Measurements from ENCODE around the gene SLC39A5. TPM values are rescaled to one million over a fixed set of nuclear protein-coding genes. Genes with fewer than 3 reads are reported as not detected.

SLC39A5 gene
- total and polyA plus RNA-seq, 2 of the 13 experiments (the other 11 are each of a cell fraction or from before 2014, with no cell fraction given) = 59.7 to 101 TPM

DNA sequence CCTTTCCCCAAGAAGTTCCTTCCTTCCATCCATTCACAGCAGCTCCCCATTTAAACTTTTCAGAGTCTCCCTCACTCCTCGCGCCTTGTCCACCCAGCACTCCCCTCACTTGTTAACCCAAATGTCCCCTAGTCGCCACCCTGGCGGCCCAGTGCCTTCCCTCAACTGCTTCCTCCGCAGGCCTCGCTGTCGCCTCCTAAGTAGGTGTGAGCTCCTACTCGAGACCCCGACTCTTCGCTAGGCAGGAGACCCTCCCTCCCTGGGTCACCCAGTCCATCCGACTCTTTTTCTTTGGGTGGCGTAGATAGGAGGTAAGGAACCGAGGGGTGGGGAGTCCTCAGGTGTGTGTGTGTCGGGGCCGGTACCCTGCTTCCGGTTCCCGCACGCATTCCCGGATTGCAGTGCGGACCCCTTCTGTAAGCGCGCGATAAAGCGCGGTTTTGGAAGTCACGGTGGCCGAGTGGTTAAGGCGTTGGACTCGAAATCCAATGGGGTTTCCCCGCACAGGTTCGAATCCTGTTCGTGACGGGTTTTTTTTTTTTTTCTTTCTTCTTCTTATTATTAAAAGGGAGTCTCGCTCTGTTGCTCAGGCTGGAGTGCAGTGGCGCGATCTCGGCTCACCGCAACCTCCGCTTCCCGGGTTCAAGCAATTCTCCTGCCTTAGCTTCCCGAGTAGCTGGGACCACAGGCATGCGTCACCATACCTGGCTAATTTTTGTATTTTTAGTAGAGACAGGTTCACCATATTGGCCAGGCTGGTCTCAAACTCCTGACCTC lies 39.7 kb upstream of the SLC39A5 start (continued):
- TF ChIP-seq PHF5A (CRISPR knock-in tag; IDR thresholded peaks at IDR 0.05; ENCODE audit: low read depth, unreplicated experiment) (no peak), ESRRA (CRISPR knock-in tag; IDR thresholded peaks at IDR 0.05; ENCODE audit: low read depth) (0 out of 2 replicates have a peak, but pooled peaks have one; percentile 26), ZNF282 (IDR thresholded peaks at IDR 0.05; ENCODE audit: partially characterized antibody) (no peak), PRDM4 (CRISPR knock-in tag; IDR thresholded peaks at IDR 0.05; ENCODE audit: borderline replicate concordance) (no peak), TBL1XR1 (IDR thresholded peaks at IDR 0.05; ENCODE audit: borderline replicate concordance, low read length, partially characterized antibody) (no peak), ZNF781 (CRISPR knock-in tag; IDR thresholded peaks at IDR 0.05; ENCODE audit: borderline replicate concordance, not compliant biosample characterization) (peak; percentile 90), ZNF232 (CRISPR knock-in tag; IDR thresholded peaks at IDR 0.05; ENCODE audit: borderline replicate concordance) (no peak), ZNF225 (CRISPR knock-in tag; IDR thresholded peaks at IDR 0.05) (0 out of 2 replicates have a peak, but pooled peaks have one; percentile 71), SMAD9 (CRISPR knock-in tag; IDR thresholded peaks at IDR 0.05) (no peak), ATF7 (IDR thresholded peaks at IDR 0.05) (no peak), ATF7 (CRISPR knock-in tag; IDR thresholded peaks at IDR 0.05) (no peak), POLR2AphosphoS2 (IDR thresholded peaks at IDR 0.05; ENCODE audit: low read depth, low read length) (no peak), ZNF33B (CRISPR knock-in tag; IDR thresholded peaks at IDR 0.05) (0 out of 2 replicates have a peak, but pooled peaks have one; percentile 18), HOXA5 (CRISPR knock-in tag; IDR thresholded peaks at IDR 0.05) (peak; percentile 76), DMAP1 (CRISPR knock-in tag; IDR thresholded peaks at IDR 0.05) (0 out of 2 replicates have a peak, but pooled peaks have one; percentile 40), TBX3 (IDR thresholded peaks at IDR 0.05; ENCODE audit: borderline replicate concordance) (no peak), ZNF792 (CRISPR knock-in tag; IDR thresholded peaks at IDR 0.05) (no peak), REL (CRISPR knock-in tag; conservative IDR thresholded peaks at IDR 0.05) (no peak), MIXL1 (CRISPR knock-in tag; IDR thresholded peaks at IDR 0.05) (no peak), KAT7 (CRISPR knock-in tag; IDR thresholded peaks at IDR 0.05; ENCODE audit: borderline replicate concordance) (peak; percentile 26; the same call in 1 of the 2 replicates), ZNF337 (CRISPR knock-in tag; IDR thresholded peaks at IDR 0.05; ENCODE audit: borderline replicate concordance, low read depth) (peak; percentile 61; the same call in 1 of the 2 replicates)
- TF ChIP-seq, protein P1, sequence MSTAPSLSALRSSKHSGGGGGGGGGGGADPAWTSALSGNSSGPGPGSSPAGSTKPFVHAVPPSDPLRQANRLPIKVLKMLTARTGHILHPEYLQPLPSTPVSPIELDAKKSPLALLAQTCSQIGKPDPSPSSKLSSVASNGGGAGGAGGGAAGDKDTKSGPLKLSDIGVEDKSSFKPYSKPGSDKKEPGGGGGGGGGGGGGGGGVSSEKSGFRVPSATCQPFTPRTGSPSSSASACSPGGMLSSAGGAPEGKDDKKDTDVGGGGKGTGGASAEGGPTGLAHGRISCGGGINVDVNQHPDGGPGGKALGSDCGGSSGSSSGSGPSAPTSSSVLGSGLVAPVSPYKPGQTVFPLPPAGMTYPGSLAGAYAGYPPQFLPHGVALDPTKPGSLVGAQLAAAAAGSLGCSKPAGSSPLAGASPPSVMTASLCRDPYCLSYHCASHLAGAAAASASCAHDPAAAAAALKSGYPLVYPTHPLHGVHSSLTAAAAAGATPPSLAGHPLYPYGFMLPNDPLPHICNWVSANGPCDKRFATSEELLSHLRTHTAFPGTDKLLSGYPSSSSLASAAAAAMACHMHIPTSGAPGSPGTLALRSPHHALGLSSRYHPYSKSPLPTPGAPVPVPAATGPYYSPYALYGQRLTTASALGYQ (CRISPR knock-in tag; IDR thresholded peaks at IDR 0.05) = 0 out of 2 replicates have a peak, but pooled peaks have one; percentile 34
- TF ChIP-seq, protein P2, sequence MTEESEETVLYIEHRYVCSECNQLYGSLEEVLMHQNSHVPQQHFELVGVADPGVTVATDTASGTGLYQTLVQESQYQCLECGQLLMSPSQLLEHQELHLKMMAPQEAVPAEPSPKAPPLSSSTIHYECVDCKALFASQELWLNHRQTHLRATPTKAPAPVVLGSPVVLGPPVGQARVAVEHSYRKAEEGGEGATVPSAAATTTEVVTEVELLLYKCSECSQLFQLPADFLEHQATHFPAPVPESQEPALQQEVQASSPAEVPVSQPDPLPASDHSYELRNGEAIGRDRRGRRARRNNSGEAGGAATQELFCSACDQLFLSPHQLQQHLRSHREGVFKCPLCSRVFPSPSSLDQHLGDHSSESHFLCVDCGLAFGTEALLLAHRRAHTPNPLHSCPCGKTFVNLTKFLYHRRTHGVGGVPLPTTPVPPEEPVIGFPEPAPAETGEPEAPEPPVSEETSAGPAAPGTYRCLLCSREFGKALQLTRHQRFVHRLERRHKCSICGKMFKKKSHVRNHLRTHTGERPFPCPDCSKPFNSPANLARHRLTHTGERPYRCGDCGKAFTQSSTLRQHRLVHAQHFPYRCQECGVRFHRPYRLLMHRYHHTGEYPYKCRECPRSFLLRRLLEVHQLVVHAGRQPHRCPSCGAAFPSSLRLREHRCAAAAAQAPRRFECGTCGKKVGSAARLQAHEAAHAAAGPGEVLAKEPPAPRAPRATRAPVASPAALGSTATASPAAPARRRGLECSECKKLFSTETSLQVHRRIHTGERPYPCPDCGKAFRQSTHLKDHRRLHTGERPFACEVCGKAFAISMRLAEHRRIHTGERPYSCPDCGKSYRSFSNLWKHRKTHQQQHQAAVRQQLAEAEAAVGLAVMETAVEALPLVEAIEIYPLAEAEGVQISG (CRISPR knock-in tag; IDR thresholded peaks at IDR 0.05) = no peak
- TF ChIP-seq, protein P3, sequence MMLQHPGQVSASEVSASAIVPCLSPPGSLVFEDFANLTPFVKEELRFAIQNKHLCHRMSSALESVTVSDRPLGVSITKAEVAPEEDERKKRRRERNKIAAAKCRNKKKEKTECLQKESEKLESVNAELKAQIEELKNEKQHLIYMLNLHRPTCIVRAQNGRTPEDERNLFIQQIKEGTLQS (CRISPR knock-in tag; IDR thresholded peaks at IDR 0.05) = no peak

Measured in HepG2 (cell line).